ENCODE results near the gene SRRM5.

DNA sequence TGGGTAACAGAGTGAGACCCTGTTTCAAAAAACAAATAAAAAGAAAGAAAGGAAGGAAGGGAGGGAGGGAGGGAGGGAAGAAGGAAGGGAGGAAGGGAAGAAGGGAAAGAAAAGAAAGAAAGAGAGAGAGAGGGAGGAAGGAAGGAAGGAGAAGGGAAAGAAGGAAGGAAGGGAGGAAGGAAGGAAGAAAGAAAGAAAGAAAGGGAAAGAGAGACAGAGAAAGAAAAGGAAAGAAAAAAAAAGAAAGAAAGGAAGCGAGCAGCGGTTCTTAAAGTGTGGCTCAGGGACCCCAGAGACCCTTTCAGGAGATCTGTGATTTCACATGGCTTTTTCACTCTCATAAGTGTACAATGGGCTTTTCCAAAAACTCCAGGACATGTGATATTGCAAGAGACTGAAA is 37.6 kb downstream of the SRRM5 start:
- TF ChIP-seq, protein P1, sequence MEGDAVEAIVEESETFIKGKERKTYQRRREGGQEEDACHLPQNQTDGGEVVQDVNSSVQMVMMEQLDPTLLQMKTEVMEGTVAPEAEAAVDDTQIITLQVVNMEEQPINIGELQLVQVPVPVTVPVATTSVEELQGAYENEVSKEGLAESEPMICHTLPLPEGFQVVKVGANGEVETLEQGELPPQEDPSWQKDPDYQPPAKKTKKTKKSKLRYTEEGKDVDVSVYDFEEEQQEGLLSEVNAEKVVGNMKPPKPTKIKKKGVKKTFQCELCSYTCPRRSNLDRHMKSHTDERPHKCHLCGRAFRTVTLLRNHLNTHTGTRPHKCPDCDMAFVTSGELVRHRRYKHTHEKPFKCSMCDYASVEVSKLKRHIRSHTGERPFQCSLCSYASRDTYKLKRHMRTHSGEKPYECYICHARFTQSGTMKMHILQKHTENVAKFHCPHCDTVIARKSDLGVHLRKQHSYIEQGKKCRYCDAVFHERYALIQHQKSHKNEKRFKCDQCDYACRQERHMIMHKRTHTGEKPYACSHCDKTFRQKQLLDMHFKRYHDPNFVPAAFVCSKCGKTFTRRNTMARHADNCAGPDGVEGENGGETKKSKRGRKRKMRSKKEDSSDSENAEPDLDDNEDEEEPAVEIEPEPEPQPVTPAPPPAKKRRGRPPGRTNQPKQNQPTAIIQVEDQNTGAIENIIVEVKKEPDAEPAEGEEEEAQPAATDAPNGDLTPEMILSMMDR (IDR thresholded peaks at IDR 0.05; ENCODE audit: insufficient read depth, low read length, poor library complexity, severe bottlenecking), result no peak
- no peak for TF ChIP-seq EZH2phosphoT487 (conservative IDR thresholded peaks at IDR 0.05; ENCODE audit: low read length)

All from SU-DHL-6 (cell line).